Caco-2 (cell line): ENCODE results near the gene SEC24C. TPM values are rescaled to one million over a fixed set of nuclear protein-coding genes. Genes with fewer than 3 reads are reported as not detected.
"Not testable (repeated sequence)": the region's sequence is repeated elsewhere in the genome, so short reads cannot be mapped to it uniquely, and the experiment has no call there.

Experiments
- BruUV-seq: library from RNA; stranded (reverse); fragments of 400-500 nt; replicated peaks from 2 replicates; lab custom pipeline; 2021; lab: Mats Ljungman, UMichigan
- CTCF ChIA-PET: fragments of 300-600 bp; sonication (Branson Sonifier 250); formaldehyde crosslinking; loops from one replicate; lab custom pipeline; 2022; ENCODE audit warnings: antibody characterized with exemption; lab: Charles Lee
- POLR2A ChIA-PET: fragments of 300-600 bp; sonication (Branson Sonifier 250); formaldehyde crosslinking; loops from one replicate; lab custom pipeline; 2022; ENCODE audit warnings: antibody characterized with exemption; lab: Charles Lee
- DNase-seq, 2 experiments: peaks; one replicate each; pipeline versions ENCODE4 v3.0.0 to v3.0.0-alpha.2; 2020 to 2022
- H3K27me3 ChIP-seq: replicated peaks from 2 replicates; pipeline ENCODE4 v1.6.0; 2011; ENCODE audit warnings: low read length; ENCODE audit not compliant: control insufficient read depth, insufficient read depth
- H3K36me3 ChIP-seq: 2 replicates; pipeline ENCODE4 v1.5.1; 2011; ENCODE audit warnings: low read length; ENCODE audit not compliant: control insufficient read depth, insufficient read depth
- H3K4me1 ChIP-seq: fragments of 250-450 bp; sonication (Bioruptor Pico); 2 replicates; pipeline ENCODE4 v1.5.1; 2020; ENCODE audit warnings: mild to moderate bottlenecking
- H3K4me3 ChIP-seq: 2 replicates; pipeline ENCODE4 v1.5.1; 2011; ENCODE audit warnings: low read depth, mild to moderate bottlenecking, control low read depth, low read length
- H3K9me3 ChIP-seq: fragments of 250-450 bp; sonication (Bioruptor Pico); 2 replicates; pipeline ENCODE4 v1.5.1; 2020; ENCODE audit warnings: mild to moderate bottlenecking, moderate library complexity
- H3K27ac Mint-ChIP-seq: one replicate; pipeline ENCODE4 v1.8.0; 2022; ENCODE audit warnings: mixed read lengths; ENCODE audit not compliant: unreplicated experiment
- H3K27me3 Mint-ChIP-seq: one replicate; pipeline ENCODE4 v1.8.0; 2022; ENCODE audit warnings: mixed read lengths; ENCODE audit not compliant: insufficient read depth, unreplicated experiment
- H3K36me3 Mint-ChIP-seq: one replicate; pipeline ENCODE4 v1.8.0; 2022; ENCODE audit warnings: mild to moderate bottlenecking, mixed read lengths; ENCODE audit not compliant: insufficient read depth, unreplicated experiment
- H3K4me1 Mint-ChIP-seq: one replicate; pipeline ENCODE4 v1.8.0; 2022; ENCODE audit warnings: low read depth, mixed read lengths; ENCODE audit not compliant: unreplicated experiment
- H3K4me3 Mint-ChIP-seq: one replicate; pipeline ENCODE4 v1.8.0; 2022; ENCODE audit warnings: mild to moderate bottlenecking, moderate library complexity, mixed read lengths; ENCODE audit not compliant: unreplicated experiment
- H3K9me3 Mint-ChIP-seq: one replicate; pipeline ENCODE4 v1.8.0; 2022; ENCODE audit warnings: mixed read lengths; ENCODE audit not compliant: unreplicated experiment
- CTCF ChIP-seq, 2 experiments: fragments of 200-600 bp in 1 of 2; IDR thresholded peaks; 1 replicate in 1 of 2; 2 replicates in 1 of 2; pipeline versions ENCODE4 v1.5.1 to v1.8.0; 2011 to 2022; ENCODE audit warnings: antibody characterized with exemption in 1 of 2, control low read depth in 1 of 2, inconsistent platforms in 1 of 2, low read depth in 1 of 2, low read length in 1 of 2, mild to moderate bottlenecking in 1 of 2, moderate library complexity in 1 of 2; ENCODE audit not compliant: insufficient read depth in 1 of 2, severe bottlenecking in 1 of 2, unreplicated experiment in 1 of 2
- intact Hi-C: fragments of 100-400 bp; cut with micrococcal nuclease; formaldehyde crosslinking; loops from one replicate; pipeline ENCODE4 v1.10.0; 2022; ENCODE audit not compliant: unreplicated experiment
- total RNA-seq: library from RNA; stranded (reverse); gene quantifications from 2 replicates; pipeline ENCODE4 v1.2.3, GENCODE V29; 2022

Gene SEC24C
- total RNA-seq, 1 experiment from 2014 or later, result 91.2 TPM

GRCh38 chr10:73791871-73792400 is 47.8 kb downstream of the SEC24C start:
- Histone ChIP-seq H3K4me3 (no peak overlapping the region), H3K36me3 (peaks cover 1% of the 10 kb centered on the region), H3K27me3 (no peaks in the 10 kb centered on the region), H3K9me3 (no peaks in the 10 kb centered on the region), H3K4me1 (no peaks in the 10 kb centered on the region)
- BruUV-seq, result no TSS peak
- DNase-seq, result no peak
- peaks cover 67% of the 10 kb centered on the region for H3K36me3 Mint-ChIP-seq
- CTCF ChIA-PET, result no interaction called here
- H3K27me3 Mint-ChIP-seq, result no peaks in the 10 kb centered on the region
- H3K9me3 Mint-ChIP-seq, result no peaks in the 10 kb centered on the region
- TF ChIP-seq CTCF (IDR thresholded peaks at IDR 0.05; ENCODE audit: insufficient read depth in 1 of 2, low read depth in 1 of 2, low read length in 1 of 2, severe bottlenecking in 1 of 2, unreplicated experiment in 1 of 2), result no peak
- no peak overlapping the region for H3K4me3 Mint-ChIP-seq
- no peaks in the 10 kb centered on the region for H3K4me1 Mint-ChIP-seq
- POLR2A ChIA-PET, result no interaction called here
- intact Hi-C loops, result no loop called here
- no peak overlapping the region for H3K27ac Mint-ChIP-seq

GRCh38 chr10:73793456-73793855 is 49.3 kb downstream of the SEC24C start:
- no peak for TF ChIP-seq CTCF (IDR thresholded peaks at IDR 0.05; ENCODE audit: insufficient read depth in 1 of 2, low read depth in 1 of 2, low read length in 1 of 2, severe bottlenecking in 1 of 2, unreplicated experiment in 1 of 2)
- no peaks in the 10 kb centered on the region for H3K4me1 Mint-ChIP-seq
- ChIA-PET CTCF (no interaction called here), POLR2A (no interaction called here)
- peaks cover 1% of the 10 kb centered on the region for H3K36me3 ChIP-seq
- intact Hi-C loops, result no loop called here
- H3K27me3 Mint-ChIP-seq, result no peaks in the 10 kb centered on the region
- no peaks in the 10 kb centered on the region for H3K9me3 ChIP-seq
- H3K4me3 ChIP-seq, result no peak overlapping the region
- DNase-seq, result no peak
- H3K4me1 ChIP-seq, result no peaks in the 10 kb centered on the region
- H3K36me3 Mint-ChIP-seq, result peaks cover 81% of the 10 kb centered on the region
- H3K4me3 Mint-ChIP-seq, result no peak overlapping the region
- no peaks in the 10 kb centered on the region for H3K27me3 ChIP-seq
- H3K27ac Mint-ChIP-seq, result no peak overlapping the region
- H3K9me3 Mint-ChIP-seq, result no peaks in the 10 kb centered on the region
- BruUV-seq, result no TSS peak

DNA sequence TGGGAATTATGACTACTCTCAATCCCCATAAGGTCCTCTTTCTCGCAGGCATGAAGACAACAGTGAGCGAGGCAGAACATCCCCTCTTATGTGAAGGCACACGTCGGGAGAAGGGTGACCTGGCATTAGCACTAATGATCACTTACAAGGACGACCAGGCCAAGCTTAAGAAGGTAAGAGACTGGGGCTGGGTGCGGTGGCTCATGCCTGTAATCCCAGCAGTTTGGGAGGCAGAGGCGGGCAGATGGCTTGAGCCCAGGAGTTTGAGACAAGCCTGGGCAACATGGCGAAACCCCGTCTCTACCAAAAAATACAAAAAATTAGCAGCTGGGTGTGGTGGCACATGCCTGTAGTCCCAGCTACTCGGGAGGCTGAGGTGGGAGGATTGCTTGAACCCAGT is 51.3 kb downstream of the SEC24C start:
- peaks cover 86% of the 10 kb centered on the region for H3K36me3 Mint-ChIP-seq
- POLR2A ChIA-PET, H3K4me1 Mint-ChIP-seq, H3K27me3 Mint-ChIP-seq, H3K36me3 ChIP-seq, H3K9me3 ChIP-seq, intact Hi-C loops, CTCF ChIA-PET, BruUV-seq, H3K9me3 Mint-ChIP-seq, H3K27ac Mint-ChIP-seq, H3K27me3 ChIP-seq, H3K4me1 ChIP-seq, H3K4me3 ChIP-seq, DNase-seq, H3K4me3 Mint-ChIP-seq: not testable (repeated sequence)

DNA sequence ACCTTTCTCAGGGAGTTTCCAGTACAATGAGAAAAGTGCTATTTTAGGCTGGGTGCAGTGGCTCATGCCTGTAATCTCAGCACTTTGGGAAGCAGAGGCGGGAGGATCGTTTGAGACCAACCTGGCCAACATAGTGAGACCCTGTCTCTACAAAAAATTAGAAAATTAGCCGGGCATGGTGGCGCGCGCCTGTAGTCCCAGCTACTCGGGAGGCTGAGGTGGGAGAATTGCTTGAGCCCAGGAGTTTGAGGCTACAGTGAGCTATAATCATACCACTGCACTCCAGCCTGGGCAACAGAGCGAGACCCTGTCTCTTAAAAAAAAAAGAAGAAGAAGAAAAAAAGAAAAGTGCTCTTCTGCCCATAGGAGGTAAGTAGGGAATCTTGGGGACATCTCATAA is 51.9 kb downstream of the SEC24C start:
- H3K9me3 Mint-ChIP-seq, intact Hi-C loops, H3K4me1 Mint-ChIP-seq, H3K27me3 Mint-ChIP-seq, H3K36me3 ChIP-seq, POLR2A ChIA-PET, H3K4me3 Mint-ChIP-seq, CTCF ChIA-PET, H3K27me3 ChIP-seq, DNase-seq, H3K9me3 ChIP-seq, BruUV-seq, H3K4me3 ChIP-seq, H3K27ac Mint-ChIP-seq, H3K4me1 ChIP-seq: not testable (repeated sequence)
- peaks cover 84% of the 10 kb centered on the region for H3K36me3 Mint-ChIP-seq
